Activated T-helper 1 cell treated with anti-CD3 and anti-CD28 coated beads, Interleukin-12 subunit alpha, Interleukin-12 subunit beta, Interleukin-2, Interleukin-4 antibody, amounts not matched to agents 30 ng/mL and 10 ng/mL and 1 ng/mL, durations not matched to agents 14 hours and 24 hours and 36 hours (primary cell): Measurements from ENCODE around the gene HDAC9. TPM values are rescaled to one million over a fixed set of nuclear protein-coding genes. Genes with fewer than 3 reads are reported as not detected.
A peak's percentile ranks its signal among the peaks of the same experiment; 100 is the strongest.
"Not testable (repeated sequence)": the region's sequence is repeated elsewhere in the genome, so short reads cannot be mapped to it uniquely, and the experiment has no call there.

Experiments
- DNase-seq: peaks from one replicate; pipeline ENCODE4 v3.0.0; 2021; ENCODE audit warnings: low spot score
- H3K27ac Mint-ChIP-seq: one replicate; pipeline ENCODE4 v1.8.0; 2021; ENCODE audit warnings: mild to moderate bottlenecking, mixed read lengths
- H3K27me3 Mint-ChIP-seq: one replicate; pipeline ENCODE4 v1.8.0; 2022; ENCODE audit warnings: mild to moderate bottlenecking, moderate library complexity, mixed read lengths; ENCODE audit not compliant: insufficient read depth
- H3K36me3 Mint-ChIP-seq: one replicate; pipeline ENCODE4 v1.8.0; 2021; ENCODE audit warnings: low read depth, mixed read lengths
- H3K4me1 Mint-ChIP-seq: one replicate; pipeline ENCODE4 v1.8.0; 2021; ENCODE audit warnings: low read depth, mixed read lengths
- H3K4me3 Mint-ChIP-seq: one replicate; pipeline ENCODE4 v1.8.0; 2021; ENCODE audit warnings: mild to moderate bottlenecking, moderate library complexity, mixed read lengths
- H3K9me3 Mint-ChIP-seq: one replicate; pipeline ENCODE4 v1.8.0; 2021; ENCODE audit warnings: mixed read lengths
- intact Hi-C: fragments of 100-400 bp; cut with micrococcal nuclease; formaldehyde crosslinking; loops from one replicate; pipeline ENCODE4 v1.15.1; 2024
- total RNA-seq: library from RNA; stranded (reverse); gene quantifications from 2 replicates; pipeline ENCODE4 v1.2.3, GENCODE V29; 2022

The HDAC9 gene
- total RNA-seq, 1 donor from 2014 or later = 0.86 TPM

- intact Hi-C loops = no loop called here
Observed at GRCh38 chr7:18715988-18716387, 220.4 kb downstream of the HDAC9 start.

GRCh38 chr7:18721429-18721828, 225.9 kb downstream of the HDAC9 start:
- H3K36me3 Mint-ChIP-seq = no peaks in the 10 kb centered on the region

More at GRCh38 chr7:18715988-18716387, 220.4 kb downstream of the HDAC9 start:
- no peak for DNase-seq
- no peaks in the 10 kb centered on the region for H3K36me3 Mint-ChIP-seq
- H3K27ac Mint-ChIP-seq = no peak overlapping the region
- no peak overlapping the region for H3K4me3 Mint-ChIP-seq
- H3K27me3 Mint-ChIP-seq = no peaks in the 10 kb centered on the region
- H3K4me1 Mint-ChIP-seq = no peaks in the 10 kb centered on the region
- H3K9me3 Mint-ChIP-seq = no peaks in the 10 kb centered on the region

GRCh38 chr7:18724318-18724717, 228.8 kb downstream of the HDAC9 start:
- Mint-ChIP-seq H3K36me3 (no peaks in the 10 kb centered on the region), H3K4me1 (no peaks in the 10 kb centered on the region), H3K4me3 (no peak overlapping the region), H3K27me3 (no peaks in the 10 kb centered on the region), H3K27ac (no peak overlapping the region), H3K9me3 (no peaks in the 10 kb centered on the region)
- DNase-seq = no peak
- intact Hi-C loops = no loop called here

More at GRCh38 chr7:18721429-18721828, 225.9 kb downstream of the HDAC9 start:
- H3K4me1 Mint-ChIP-seq = no peaks in the 10 kb centered on the region
- no peaks in the 10 kb centered on the region for H3K9me3 Mint-ChIP-seq
- no peak overlapping the region for H3K27ac Mint-ChIP-seq
- intact Hi-C loops = no loop called here
- H3K27me3 Mint-ChIP-seq = no peaks in the 10 kb centered on the region
- no peak overlapping the region for H3K4me3 Mint-ChIP-seq
- DNase-seq = no peak

GRCh38 chr7:18727115-18727870, 231.7 kb downstream of the HDAC9 start:
- Mint-ChIP-seq H3K4me3 (no peak overlapping the region), H3K9me3 (peaks cover 6% of the 10 kb centered on the region), H3K4me1 (no peaks in the 10 kb centered on the region), H3K27me3 (no peaks in the 10 kb centered on the region), H3K36me3 (no peaks in the 10 kb centered on the region), H3K27ac (no peak overlapping the region)
- no peak for DNase-seq
- intact Hi-C loops = no loop called here

DNA sequence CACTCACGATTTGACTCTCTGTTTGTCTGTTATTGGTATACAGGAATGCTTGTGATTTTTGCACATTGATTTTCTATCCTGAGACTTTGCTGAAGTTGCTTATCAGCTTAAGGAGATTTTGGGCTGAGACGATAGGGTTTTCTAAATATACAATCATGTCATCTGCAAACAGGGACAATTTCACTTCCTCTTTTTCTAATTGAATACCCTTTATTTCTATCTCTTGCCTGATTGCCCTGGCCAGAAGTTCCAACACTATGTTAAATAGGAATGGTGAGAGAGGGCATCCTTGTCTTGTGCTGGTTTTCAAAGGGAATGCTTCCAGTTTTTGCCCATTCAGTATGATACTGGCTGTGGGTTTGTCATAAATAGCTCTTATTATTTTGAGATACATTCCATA, 240.5 kb downstream of the HDAC9 start:
- H3K4me1 Mint-ChIP-seq, intact Hi-C loops, H3K4me3 Mint-ChIP-seq, H3K27ac Mint-ChIP-seq, H3K36me3 Mint-ChIP-seq, H3K27me3 Mint-ChIP-seq, DNase-seq: not testable (repeated sequence)
- peaks cover 28% of the 10 kb centered on the region for H3K9me3 Mint-ChIP-seq

GRCh38 chr7:18740579-18740988, 245.0 kb downstream of the HDAC9 start:
- peaks cover 19% of the 10 kb centered on the region for H3K9me3 Mint-ChIP-seq
- intact Hi-C loops = loop anchor here (1.0 to 10.0 kb wide), 3 partner anchors 101 to 374 kb away; partner anchors contain the start of gene TWIST1
- H3K4me1 Mint-ChIP-seq = peaks cover 14% of the 10 kb centered on the region
- H3K27ac Mint-ChIP-seq = peak overlapping the region; percentile 9
- H3K36me3 Mint-ChIP-seq = peaks cover 1% of the 10 kb centered on the region
- H3K4me3 Mint-ChIP-seq = no peak overlapping the region
- H3K27me3 Mint-ChIP-seq = no peaks in the 10 kb centered on the region
- peak; percentile 4 for DNase-seq

DNA sequence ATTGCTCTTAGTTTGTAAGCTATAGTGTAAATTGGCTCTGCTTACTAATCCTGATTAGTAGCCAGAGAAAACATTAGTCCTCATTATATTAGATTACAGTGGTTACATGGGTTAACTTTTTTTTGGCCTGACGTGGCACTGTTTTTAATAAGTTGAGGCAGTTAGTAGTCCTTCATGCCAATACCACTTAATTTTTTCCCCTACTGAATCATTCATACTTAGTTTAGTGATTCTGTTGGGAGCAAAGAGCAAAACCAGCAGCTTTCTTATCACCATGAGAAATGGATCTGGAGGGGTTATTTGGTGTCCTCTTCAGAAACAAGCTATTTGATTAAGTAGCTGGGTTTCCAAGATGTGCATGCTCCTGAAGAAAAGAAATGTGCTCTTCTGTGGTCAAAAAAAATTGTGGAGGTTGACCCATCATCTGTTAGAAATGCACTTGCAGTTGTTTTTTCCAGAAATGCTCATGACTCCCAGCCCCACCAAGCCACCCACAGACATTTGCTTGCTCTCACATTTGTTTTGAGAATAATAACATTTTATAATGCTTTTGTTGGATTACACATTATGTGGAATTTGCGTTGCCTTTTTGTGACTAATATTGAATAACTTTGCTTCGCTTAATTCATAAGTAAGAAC, 258.5 kb downstream of the HDAC9 start:
- DNase-seq = no peak
- no peaks in the 10 kb centered on the region for H3K9me3 Mint-ChIP-seq
- no peak overlapping the region for H3K4me3 Mint-ChIP-seq
- H3K27me3 Mint-ChIP-seq = no peaks in the 10 kb centered on the region
- H3K27ac Mint-ChIP-seq = no peak overlapping the region
- intact Hi-C loops = no loop called here
- H3K36me3 Mint-ChIP-seq = no peaks in the 10 kb centered on the region
- H3K4me1 Mint-ChIP-seq = no peaks in the 10 kb centered on the region

- Mint-ChIP-seq H3K36me3 (no peaks in the 10 kb centered on the region), H3K4me3 (no peak overlapping the region), H3K27me3 (no peaks in the 10 kb centered on the region), H3K4me1 (no peaks in the 10 kb centered on the region), H3K27ac (no peak overlapping the region), H3K9me3 (no peaks in the 10 kb centered on the region)
- DNase-seq = no peak
- intact Hi-C loops = no loop called here
Observed at GRCh38 chr7:18754766-18755165, 259.2 kb downstream of the HDAC9 start.

- H3K36me3 Mint-ChIP-seq = no peaks in the 10 kb centered on the region
- intact Hi-C loops = no loop called here
- H3K4me1 Mint-ChIP-seq = no peaks in the 10 kb centered on the region
- DNase-seq = no peak
- H3K9me3 Mint-ChIP-seq = no peaks in the 10 kb centered on the region
- H3K27me3 Mint-ChIP-seq = no peaks in the 10 kb centered on the region
- no peak overlapping the region for H3K27ac Mint-ChIP-seq
- H3K4me3 Mint-ChIP-seq = no peak overlapping the region
Observed at GRCh38 chr7:18755793-18756192, 260.2 kb downstream of the HDAC9 start.

GRCh38 chr7:18756378-18757050, 261.0 kb downstream of the HDAC9 start:
- H3K9me3 Mint-ChIP-seq = no peaks in the 10 kb centered on the region
- intact Hi-C loops = no loop called here

DNA sequence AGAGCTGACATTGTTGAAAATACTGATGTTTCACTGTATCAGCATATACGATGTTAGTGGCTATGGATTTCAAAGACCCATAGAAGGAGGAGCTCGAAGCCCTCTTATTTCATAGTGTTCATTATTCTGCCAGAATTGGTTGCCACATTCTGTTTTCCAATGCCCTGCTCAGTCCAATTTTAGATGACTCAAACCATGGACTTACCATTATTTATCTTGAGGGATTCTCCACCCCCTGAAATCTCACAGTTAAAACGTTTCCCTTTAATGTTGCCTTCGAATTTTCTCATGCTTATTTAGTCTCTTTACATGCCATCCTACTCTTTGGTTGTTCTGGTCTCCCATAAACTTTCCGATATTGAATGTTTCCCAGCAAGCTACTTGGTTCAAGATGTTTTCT, 264.5 kb downstream of the HDAC9 start:
- Mint-ChIP-seq H3K4me1 (no peaks in the 10 kb centered on the region), H3K27ac (no peak overlapping the region), H3K4me3 (no peak overlapping the region), H3K27me3 (no peaks in the 10 kb centered on the region), H3K9me3 (no peaks in the 10 kb centered on the region), H3K36me3 (no peaks in the 10 kb centered on the region)
- no peak for DNase-seq
- intact Hi-C loops = no loop called here

More at GRCh38 chr7:18756378-18757050, 261.0 kb downstream of the HDAC9 start:
- no peak overlapping the region for H3K4me3 Mint-ChIP-seq
- no peaks in the 10 kb centered on the region for H3K27me3 Mint-ChIP-seq
- H3K36me3 Mint-ChIP-seq = no peaks in the 10 kb centered on the region
- no peaks in the 10 kb centered on the region for H3K4me1 Mint-ChIP-seq
- no peak overlapping the region for H3K27ac Mint-ChIP-seq
- DNase-seq = no peak

- H3K36me3 Mint-ChIP-seq = no peaks in the 10 kb centered on the region
- H3K9me3 Mint-ChIP-seq = no peaks in the 10 kb centered on the region
- H3K27ac Mint-ChIP-seq = no peak overlapping the region
- no peaks in the 10 kb centered on the region for H3K4me1 Mint-ChIP-seq
- H3K4me3 Mint-ChIP-seq = no peak overlapping the region
- DNase-seq = no peak
- no peaks in the 10 kb centered on the region for H3K27me3 Mint-ChIP-seq
- intact Hi-C loops = no loop called here
Observed at GRCh38 chr7:18760631-18761445, 265.3 kb downstream of the HDAC9 start.
